ENCODE data around the gene MARCHF10. TPM values are rescaled to one million over a fixed set of nuclear protein-coding genes. Genes with fewer than 3 reads are reported as not detected.

MARCHF10 gene
- total RNA-seq, 4 donors from 2014 or later = 0.28 TPM; not detected in 3

DNA sequence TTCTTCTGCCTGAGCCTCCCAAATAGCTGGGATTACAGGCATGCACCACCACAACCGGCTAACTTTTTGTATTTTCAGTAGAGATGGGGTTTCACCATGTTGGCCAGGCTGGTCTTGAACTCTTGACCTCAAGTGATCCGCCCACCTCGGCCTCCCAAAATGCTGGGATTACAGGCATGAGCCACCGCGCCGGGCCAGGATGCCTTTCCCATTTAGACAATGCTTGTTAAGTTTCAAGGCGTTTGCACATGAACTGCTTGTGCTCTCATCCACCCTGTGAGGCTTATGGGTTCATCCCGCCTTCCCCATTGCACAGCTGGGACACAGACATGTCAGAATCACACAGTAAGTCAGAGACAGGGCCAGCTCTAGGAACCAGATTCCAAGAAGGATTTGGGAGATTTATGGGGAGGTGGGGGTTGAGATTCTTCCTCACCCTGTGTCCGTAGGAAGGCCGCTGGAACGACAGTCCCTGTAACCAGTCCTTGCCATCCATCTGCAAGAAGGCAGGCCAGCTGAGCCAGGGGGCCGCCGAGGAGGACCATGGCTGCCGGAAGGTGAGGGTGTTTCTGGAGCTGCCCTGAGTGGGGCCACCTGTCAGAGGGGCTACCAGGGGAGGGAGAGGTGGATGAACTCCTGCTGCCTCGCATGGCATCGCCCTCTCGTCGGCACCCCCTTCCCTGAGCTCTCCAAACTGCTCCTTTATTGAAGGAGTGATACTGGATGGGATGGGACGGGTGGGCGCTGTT, 134.3 kb downstream of the MARCHF10 start:
- ATAC-seq (ENCODE audit: low FRiP score) = no peak
- no peak for DNase-seq (ENCODE audit: low spot score)
- TF ChIP-seq, protein P1, sequence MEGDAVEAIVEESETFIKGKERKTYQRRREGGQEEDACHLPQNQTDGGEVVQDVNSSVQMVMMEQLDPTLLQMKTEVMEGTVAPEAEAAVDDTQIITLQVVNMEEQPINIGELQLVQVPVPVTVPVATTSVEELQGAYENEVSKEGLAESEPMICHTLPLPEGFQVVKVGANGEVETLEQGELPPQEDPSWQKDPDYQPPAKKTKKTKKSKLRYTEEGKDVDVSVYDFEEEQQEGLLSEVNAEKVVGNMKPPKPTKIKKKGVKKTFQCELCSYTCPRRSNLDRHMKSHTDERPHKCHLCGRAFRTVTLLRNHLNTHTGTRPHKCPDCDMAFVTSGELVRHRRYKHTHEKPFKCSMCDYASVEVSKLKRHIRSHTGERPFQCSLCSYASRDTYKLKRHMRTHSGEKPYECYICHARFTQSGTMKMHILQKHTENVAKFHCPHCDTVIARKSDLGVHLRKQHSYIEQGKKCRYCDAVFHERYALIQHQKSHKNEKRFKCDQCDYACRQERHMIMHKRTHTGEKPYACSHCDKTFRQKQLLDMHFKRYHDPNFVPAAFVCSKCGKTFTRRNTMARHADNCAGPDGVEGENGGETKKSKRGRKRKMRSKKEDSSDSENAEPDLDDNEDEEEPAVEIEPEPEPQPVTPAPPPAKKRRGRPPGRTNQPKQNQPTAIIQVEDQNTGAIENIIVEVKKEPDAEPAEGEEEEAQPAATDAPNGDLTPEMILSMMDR (IDR thresholded peaks at IDR 0.05) = no peak

DNA sequence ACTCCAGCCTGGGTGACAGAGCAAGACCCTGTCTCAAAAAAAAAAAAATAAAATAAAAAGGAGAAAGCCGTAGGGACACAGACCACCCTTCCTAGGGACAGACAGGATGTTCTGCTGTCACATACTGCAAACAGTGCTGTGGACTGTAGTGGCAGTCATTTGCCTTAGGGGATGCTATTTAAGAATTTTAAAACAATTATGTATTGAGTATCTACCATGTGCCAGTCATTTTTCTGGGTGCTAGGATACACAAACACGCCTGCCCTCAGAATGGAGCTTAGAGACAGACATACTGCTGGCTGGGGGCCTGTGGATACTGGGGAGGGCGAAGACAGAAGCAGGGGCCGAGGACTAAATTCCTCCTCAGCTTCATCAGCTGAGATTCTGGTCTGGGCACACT, 135.2 kb downstream of the MARCHF10 start:
- ATAC-seq (ENCODE audit: low FRiP score) (no peak), DNase-seq (ENCODE audit: low spot score) (no peak)

DNA sequence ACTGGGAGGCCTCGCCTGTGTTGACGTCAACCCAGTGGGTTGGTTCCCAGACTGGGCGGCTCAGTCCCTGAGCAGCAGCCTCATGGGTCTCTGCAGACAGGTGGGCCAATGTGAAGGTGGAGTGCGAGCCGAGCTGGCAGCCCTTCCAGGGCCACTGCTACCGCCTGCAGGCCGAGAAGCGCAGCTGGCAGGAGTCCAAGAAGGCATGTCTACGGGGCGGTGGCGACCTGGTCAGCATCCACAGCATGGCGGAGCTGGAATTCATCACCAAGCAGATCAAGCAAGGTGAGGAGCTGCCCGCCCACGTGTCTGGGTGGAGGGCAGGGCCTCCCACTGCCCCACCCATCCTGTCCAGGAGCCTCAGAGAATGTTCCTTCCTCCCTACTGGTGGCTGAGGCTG, 136.6 kb downstream of the MARCHF10 start:
- TF ChIP-seq, protein P1 (IDR thresholded peaks at IDR 0.05) = no peak
- no peak for DNase-seq (ENCODE audit: low spot score)
- ATAC-seq (ENCODE audit: low FRiP score) = no peak

More for the DNA sequence above, 135.2 kb downstream of the MARCHF10 start:
- TF ChIP-seq, protein P1 (IDR thresholded peaks at IDR 0.05) = no peak

DNA sequence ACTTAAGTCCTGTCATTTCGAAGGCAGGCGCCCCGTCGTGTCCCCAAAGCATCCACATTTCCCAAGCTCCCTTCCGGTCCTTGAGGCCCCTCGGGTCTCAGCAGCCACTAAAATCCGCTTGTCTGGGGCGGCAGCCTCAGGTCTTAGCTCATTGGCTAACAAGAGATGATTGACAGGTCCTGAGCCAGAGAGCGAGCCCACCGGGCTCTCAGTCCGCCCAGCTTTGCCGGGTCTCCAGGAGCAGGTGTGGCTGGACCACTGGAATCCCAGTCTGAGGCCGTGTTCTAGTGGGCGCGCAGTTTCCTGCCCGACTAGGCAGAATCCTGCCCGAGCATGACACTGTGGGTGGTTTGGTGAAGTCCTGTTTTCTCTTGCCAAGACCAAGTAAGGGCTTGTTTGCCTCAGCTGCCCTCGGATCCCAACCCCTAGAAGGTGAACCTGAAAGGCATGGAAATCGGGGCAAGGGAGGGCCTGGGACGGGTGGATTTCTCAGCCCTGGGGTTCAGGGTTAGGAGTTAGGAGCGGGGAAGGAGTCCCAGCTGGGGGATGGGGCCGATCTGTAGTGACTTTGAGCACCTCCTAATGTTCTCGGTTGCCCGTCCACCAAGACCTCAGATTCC, 137.8 kb downstream of the MARCHF10 start:
- DNase-seq (ENCODE audit: low spot score) (no peak), ATAC-seq (ENCODE audit: low FRiP score) (no peak)
- TF ChIP-seq, protein P1 (IDR thresholded peaks at IDR 0.05) = no peak

DNA sequence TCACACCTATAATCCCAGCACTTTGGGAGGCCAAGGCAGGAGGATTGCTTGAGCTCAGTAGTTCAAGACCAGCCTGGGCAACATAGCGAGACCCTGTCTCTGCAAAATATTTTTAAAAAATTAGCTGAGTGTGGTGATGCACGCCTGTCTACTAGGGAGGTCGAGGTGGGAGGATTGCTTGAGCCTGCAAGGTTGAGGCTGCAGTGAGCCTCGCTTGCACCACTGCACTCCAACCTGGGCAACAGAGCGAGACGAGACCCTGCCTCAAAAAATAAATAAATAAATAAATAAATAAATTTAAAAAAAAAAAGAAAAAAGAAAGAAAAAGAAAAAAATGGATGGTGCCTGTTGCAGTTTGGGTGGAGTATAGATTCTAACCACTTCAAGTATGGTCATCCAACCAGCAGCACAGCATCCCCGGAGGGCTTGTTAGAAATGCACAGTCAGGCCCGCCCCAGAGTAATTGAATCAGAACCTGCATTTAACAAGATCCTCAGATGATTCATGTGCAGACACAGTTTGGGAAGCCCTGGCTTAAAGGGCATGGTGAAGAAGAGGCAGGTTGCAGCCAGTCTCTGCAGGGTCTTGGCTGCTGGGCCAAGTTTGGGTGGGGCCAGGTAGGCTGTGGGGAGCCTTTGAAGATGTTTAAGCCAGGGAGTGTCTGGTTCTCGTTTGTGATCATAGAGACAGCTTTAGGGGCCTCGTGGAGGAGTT, 139.9 kb downstream of the MARCHF10 start:
- no peak for ATAC-seq (ENCODE audit: low FRiP score)
- TF ChIP-seq, protein P1 (IDR thresholded peaks at IDR 0.05) = no peak
- no peak for DNase-seq (ENCODE audit: low spot score)

DNA sequence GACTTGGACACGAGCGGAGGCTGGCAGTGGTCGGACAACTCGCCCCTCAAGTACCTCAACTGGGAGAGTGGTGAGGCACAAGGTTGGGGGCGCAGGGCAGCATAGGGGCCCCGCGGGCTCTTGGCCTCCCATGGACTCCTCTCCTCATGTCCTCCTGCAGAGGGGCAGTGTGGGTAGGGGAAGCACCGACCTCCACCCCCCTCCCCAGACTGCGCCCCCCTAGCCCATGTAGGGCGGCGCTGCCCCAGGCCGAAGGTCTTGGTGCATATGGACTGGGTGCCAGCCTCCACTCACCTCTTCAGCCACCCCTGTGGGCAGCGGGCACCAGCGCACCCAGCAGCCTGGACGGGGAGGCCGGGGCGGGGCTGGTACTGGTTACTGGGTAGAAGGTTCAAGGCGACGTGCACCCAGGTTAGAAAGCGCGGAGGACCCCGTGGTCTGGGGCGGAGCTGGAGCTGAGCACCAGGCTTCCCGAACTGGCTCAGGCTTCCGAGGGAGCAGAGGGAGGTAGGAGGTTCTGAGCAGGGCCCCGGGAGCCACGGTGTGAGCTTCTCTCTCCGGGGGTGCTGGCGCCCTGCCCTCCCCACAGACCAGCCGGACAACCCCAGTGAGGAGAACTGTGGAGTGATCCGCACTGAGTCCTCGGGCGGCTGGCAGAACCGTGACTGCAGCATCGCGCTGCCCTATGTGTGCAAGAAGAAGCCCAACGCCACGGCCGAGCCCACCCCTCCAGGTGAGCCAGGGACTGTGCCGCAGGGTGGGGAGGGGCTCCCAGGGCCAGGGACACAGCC, 141.1 kb downstream of the MARCHF10 start:
- DNase-seq (ENCODE audit: low spot score) = no peak
- TF ChIP-seq, protein P1 (IDR thresholded peaks at IDR 0.05) = no peak
- no peak for ATAC-seq (ENCODE audit: low FRiP score)

All from omental fat pad (tissue), 4 donors.